ENCODE data around the gene USP6NL.

Gene USP6NL

GRCh38 chr10:11548065-11548767, 63.2 kb downstream of the USP6NL start:
- no peak for DNase-seq

GRCh38 chr10:11546581-11546980, 64.9 kb downstream of the USP6NL start:
- no peak for DNase-seq

GRCh38 chr10:11541296-11541695, 70.2 kb downstream of the USP6NL start:
- no peak for DNase-seq

GRCh38 chr10:11539191-11539868, 72.1 kb downstream of the USP6NL start:
- DNase-seq: no peak

GRCh38 chr10:11538834-11539190, 72.6 kb downstream of the USP6NL start:
- no peak for DNase-seq

- DNase-seq: no peak
Observed at GRCh38 chr10:11536228-11536627, 75.2 kb downstream of the USP6NL start.

- DNase-seq: no peak
Observed at GRCh38 chr10:11535346-11535959, 76.0 kb downstream of the USP6NL start.

- no peak for DNase-seq
Observed at GRCh38 chr10:11533328-11533781, 78.1 kb downstream of the USP6NL start.

- no peak for DNase-seq
Observed at GRCh38 chr10:11532306-11532705, 79.1 kb downstream of the USP6NL start.

- DNase-seq: no peak
Observed at GRCh38 chr10:11530806-11531205, 80.6 kb downstream of the USP6NL start.

GRCh38 chr10:11529276-11529903, 82.1 kb downstream of the USP6NL start:
- DNase-seq: no peak

- DNase-seq: no peak
Observed at GRCh38 chr10:11528286-11528685, 83.2 kb downstream of the USP6NL start.

- DNase-seq: no peak
Observed at GRCh38 chr10:11527691-11528255, 83.7 kb downstream of the USP6NL start.

GRCh38 chr10:11527068-11527467, 84.4 kb downstream of the USP6NL start:
- no peak for DNase-seq

- no peak for DNase-seq
Observed at GRCh38 chr10:11525503-11525902, 85.9 kb downstream of the USP6NL start.

GRCh38 chr10:11522821-11523245, 88.6 kb downstream of the USP6NL start:
- no peak for DNase-seq

GRCh38 chr10:11521860-11522259, 89.6 kb downstream of the USP6NL start:
- DNase-seq: no peak

- DNase-seq: no peak
Observed at GRCh38 chr10:11520892-11521291, 90.6 kb downstream of the USP6NL start.

- no peak for DNase-seq
Observed at GRCh38 chr10:11517150-11517549, 94.3 kb downstream of the USP6NL start.

GRCh38 chr10:11516431-11516746, 95.1 kb downstream of the USP6NL start:
- no peak for DNase-seq

GRCh38 chr10:11515596-11516430, 95.6 kb downstream of the USP6NL start:
- DNase-seq: no peak

- DNase-seq: no peak
Observed at GRCh38 chr10:11513727-11514126, 97.7 kb downstream of the USP6NL start.
